ENCODE data around the gene RDH16.
"Not testable (repeated sequence)": the region's sequence is repeated elsewhere in the genome, so short reads cannot be mapped to it uniquely, and the experiment has no call there.

RDH16 gene

DNA sequence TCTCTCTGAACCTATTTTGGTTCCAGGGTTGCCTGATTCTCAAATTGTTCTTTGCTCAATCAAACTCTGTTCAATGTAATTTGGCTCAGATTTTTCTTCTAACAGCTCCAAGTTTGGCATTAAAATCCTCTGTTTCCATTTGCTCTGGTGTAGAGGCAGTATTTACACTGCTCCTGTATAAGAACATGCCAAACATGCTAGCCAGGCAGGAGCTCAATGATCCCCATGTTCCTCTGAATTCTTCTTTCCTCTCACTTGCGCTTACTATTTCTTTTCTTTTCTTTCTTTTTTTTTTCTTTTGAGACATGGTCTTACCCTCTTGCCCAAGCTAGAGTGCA is 40.4 kb downstream of the RDH16 start:
- Histone ChIP-seq H3K27ac (ENCODE audit: low read depth, low read length) (no peak overlapping the region), H3K36me3 (ENCODE audit: control insufficient read depth, insufficient read depth, low read length) (no peaks in the 10 kb centered on the region), H3K4me3 (ENCODE audit: low read depth, low read length) (no peak overlapping the region), H3K27me3 (ENCODE audit: control insufficient read depth, insufficient read depth, low read length) (no peaks in the 10 kb centered on the region), H3K9me3 (ENCODE audit: control insufficient read depth, insufficient read depth, low read length) (no peaks in the 10 kb centered on the region), H3K9ac (ENCODE audit: low read depth, low read length) (no peak overlapping the region), H3K4me1 (ENCODE audit: control insufficient read depth, insufficient read depth, low read length) (no peaks in the 10 kb centered on the region)

DNA sequence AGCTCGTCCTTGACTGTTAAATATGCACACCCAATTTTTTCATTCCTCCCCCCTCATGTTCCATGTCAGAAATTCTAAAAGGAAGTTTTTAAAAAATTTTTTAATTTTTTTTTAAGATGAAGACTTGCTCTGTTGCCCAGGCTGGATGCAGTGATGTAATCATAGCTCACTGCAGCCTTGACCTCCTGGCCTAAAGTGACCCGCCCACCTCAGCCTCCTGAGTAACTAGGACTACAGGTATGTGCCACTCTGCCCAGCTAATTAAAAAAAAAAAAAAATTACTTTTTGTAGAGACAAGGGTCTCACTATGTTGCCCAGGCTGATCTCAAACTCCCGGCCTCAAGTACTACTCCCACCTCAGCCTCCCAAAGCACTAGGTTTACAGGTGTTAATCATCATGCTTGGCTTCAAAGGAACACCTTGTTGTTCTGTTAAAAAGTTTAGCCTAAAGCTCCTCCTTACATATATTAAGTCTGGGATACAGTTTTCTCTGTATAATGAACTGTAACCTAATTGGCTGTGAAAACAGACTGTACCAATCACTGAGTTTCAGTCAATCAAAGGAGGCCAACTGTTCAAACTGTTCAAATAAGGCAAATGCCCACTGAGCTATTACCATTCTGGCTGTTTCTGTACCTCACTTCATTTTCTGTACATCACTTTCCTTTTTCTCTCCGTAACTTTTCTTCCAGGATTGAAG is 41.0 kb downstream of the RDH16 start:
- no peaks in the 10 kb centered on the region for H3K4me1 ChIP-seq (ENCODE audit: control insufficient read depth, insufficient read depth, low read length)
- H3K9me3 ChIP-seq (ENCODE audit: control insufficient read depth, insufficient read depth, low read length), result no peaks in the 10 kb centered on the region
- H3K36me3 ChIP-seq (ENCODE audit: control insufficient read depth, insufficient read depth, low read length), result no peaks in the 10 kb centered on the region
- no peak overlapping the region for H3K9ac ChIP-seq (ENCODE audit: low read depth, low read length)
- no peak overlapping the region for H3K27ac ChIP-seq (ENCODE audit: low read depth, low read length)
- H3K27me3 ChIP-seq (ENCODE audit: control insufficient read depth, insufficient read depth, low read length), result no peaks in the 10 kb centered on the region
- H3K4me3 ChIP-seq (ENCODE audit: low read depth, low read length), result no peak overlapping the region

DNA sequence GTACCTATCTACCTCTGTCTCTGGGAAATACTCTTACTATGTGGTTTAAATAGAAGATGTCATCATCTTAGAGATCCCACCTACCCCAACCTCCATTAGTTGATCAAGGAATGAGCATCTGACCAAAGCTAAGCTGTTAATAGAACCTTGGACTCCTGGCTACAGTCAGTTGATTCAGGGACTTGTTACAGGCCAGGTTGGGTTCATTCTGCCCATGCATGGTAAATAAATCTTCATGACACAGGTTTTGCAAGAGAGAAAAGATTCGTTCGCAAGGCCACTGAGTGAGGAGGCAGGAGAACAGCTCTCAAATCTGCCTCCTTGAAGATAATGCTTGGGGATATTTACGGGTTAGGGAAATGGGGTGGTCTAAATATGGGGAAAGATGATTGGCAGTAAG is 42.7 kb downstream of the RDH16 start:
- Histone ChIP-seq H3K9me3 (ENCODE audit: control insufficient read depth, insufficient read depth, low read length) (peaks cover 6% of the 10 kb centered on the region; the same call in 1 of the 2 replicates), H3K27me3 (ENCODE audit: control insufficient read depth, insufficient read depth, low read length) (no peaks in the 10 kb centered on the region), H3K4me3 (ENCODE audit: low read depth, low read length) (no peak overlapping the region), H3K9ac (ENCODE audit: low read depth, low read length) (no peak overlapping the region), H3K4me1 (ENCODE audit: control insufficient read depth, insufficient read depth, low read length) (no peaks in the 10 kb centered on the region), H3K27ac (ENCODE audit: low read depth, low read length) (no peak overlapping the region), H3K36me3 (ENCODE audit: control insufficient read depth, insufficient read depth, low read length) (no peaks in the 10 kb centered on the region)

DNA sequence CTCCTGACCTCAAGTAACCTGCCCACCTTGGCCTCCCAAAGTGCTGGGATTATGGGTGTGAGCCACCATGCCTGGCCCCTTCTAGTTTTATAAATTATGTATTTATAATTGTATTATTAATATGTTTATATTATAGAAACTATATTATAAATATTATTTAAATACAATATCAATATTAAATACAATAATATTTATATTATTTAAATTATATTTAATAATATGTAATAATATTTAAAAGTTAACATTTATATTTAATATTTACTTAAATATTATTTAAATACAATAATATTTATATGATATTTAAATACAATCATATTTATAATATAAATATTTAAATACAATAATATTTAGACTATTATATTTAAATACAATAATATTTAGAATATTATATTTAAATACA is 43.2 kb downstream of the RDH16 start:
- peaks cover 11% of the 10 kb centered on the region; the same call in 1 of the 2 replicates for H3K9me3 ChIP-seq (ENCODE audit: control insufficient read depth, insufficient read depth, low read length)
- H3K36me3 ChIP-seq (ENCODE audit: control insufficient read depth, insufficient read depth, low read length), result no peaks in the 10 kb centered on the region
- no peak overlapping the region for H3K27ac ChIP-seq (ENCODE audit: low read depth, low read length)
- H3K27me3 ChIP-seq (ENCODE audit: control insufficient read depth, insufficient read depth, low read length), result no peaks in the 10 kb centered on the region
- H3K9ac ChIP-seq (ENCODE audit: low read depth, low read length), result no peak overlapping the region
- H3K4me3 ChIP-seq (ENCODE audit: low read depth, low read length), result no peak overlapping the region
- no peaks in the 10 kb centered on the region for H3K4me1 ChIP-seq (ENCODE audit: control insufficient read depth, insufficient read depth, low read length)

DNA sequence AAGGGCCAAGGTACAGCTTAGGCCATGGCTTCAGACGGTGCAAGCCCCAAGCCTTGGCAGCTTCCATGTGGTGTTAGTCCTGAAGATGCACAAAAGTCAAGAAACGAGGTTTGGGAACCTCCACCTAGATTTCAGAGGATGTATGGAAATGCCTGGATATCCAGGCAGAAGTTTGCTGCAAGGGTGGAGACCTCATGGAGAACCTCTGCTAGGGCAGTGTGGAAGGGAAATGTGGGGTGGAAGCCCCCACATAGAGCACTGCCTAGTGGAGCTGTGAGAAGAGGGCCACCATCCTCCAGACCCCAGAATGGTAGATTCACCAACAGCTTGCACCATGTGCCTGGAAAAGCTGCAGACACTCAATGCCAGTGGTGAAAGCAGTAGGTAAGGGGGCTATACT is 48.0 kb downstream of the RDH16 start:
- H3K9ac ChIP-seq (ENCODE audit: low read depth, low read length); H3K4me1 ChIP-seq (ENCODE audit: control insufficient read depth, insufficient read depth, low read length); H3K27ac ChIP-seq (ENCODE audit: low read depth, low read length); H3K4me3 ChIP-seq (ENCODE audit: low read depth, low read length); H3K36me3 ChIP-seq (ENCODE audit: control insufficient read depth, insufficient read depth, low read length); H3K27me3 ChIP-seq (ENCODE audit: control insufficient read depth, insufficient read depth, low read length): not testable (repeated sequence)
- peaks cover 26% of the 10 kb centered on the region for H3K9me3 ChIP-seq (ENCODE audit: control insufficient read depth, insufficient read depth, low read length)

DNA sequence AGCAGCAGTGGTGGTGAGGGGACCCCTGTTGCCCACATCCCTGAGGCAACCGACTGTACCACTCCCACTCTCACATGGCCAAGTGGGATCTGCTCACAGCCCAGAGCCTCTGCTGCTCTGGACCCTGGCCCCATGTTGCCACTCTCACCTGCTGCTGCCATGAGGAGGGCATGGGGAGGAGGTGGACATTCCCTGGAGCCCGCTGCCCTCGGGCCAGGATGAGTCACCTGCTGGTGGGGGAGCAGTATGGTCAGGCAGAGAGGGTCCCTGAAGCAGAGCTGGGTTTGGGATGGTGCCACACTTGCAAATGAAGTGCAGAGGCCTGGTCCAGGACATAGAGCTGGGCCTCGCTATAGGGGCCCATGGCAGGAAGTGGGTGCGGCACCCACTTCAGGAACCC is 49.3 kb downstream of the RDH16 start:
- no peaks in the 10 kb centered on the region for H3K4me1 ChIP-seq (ENCODE audit: control insufficient read depth, insufficient read depth, low read length)
- no peak overlapping the region for H3K4me3 ChIP-seq (ENCODE audit: low read depth, low read length)
- H3K27ac ChIP-seq (ENCODE audit: low read depth, low read length), result no peak overlapping the region
- H3K36me3 ChIP-seq (ENCODE audit: control insufficient read depth, insufficient read depth, low read length), result no peaks in the 10 kb centered on the region
- H3K9ac ChIP-seq (ENCODE audit: low read depth, low read length), result no peak overlapping the region
- no peaks in the 10 kb centered on the region for H3K27me3 ChIP-seq (ENCODE audit: control insufficient read depth, insufficient read depth, low read length)
- peaks cover 38% of the 10 kb centered on the region for H3K9me3 ChIP-seq (ENCODE audit: control insufficient read depth, insufficient read depth, low read length)

DNA sequence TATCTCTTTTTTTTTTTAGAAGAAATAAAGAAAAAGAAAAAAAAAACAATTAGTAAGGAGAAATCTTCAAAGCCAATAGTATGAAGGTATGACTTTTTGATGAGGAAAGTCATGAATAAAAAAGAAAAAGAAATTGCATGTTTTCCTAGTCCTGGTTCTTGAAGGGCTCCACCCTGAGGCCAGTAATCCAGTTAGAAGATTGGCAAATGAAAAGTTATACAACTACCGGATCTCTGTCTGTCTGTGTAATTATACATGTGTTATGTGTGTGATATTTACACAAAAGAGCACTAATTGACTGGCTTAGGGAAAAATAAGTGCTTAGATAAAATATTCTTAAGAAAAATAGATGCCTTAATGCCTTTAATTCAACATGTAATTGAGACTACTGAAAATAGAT is 51.6 kb downstream of the RDH16 start:
- no peaks in the 10 kb centered on the region for H3K27me3 ChIP-seq (ENCODE audit: control insufficient read depth, insufficient read depth, low read length)
- H3K9ac ChIP-seq (ENCODE audit: low read depth, low read length), result no peak overlapping the region
- peaks cover 48% of the 10 kb centered on the region for H3K9me3 ChIP-seq (ENCODE audit: control insufficient read depth, insufficient read depth, low read length)
- H3K36me3 ChIP-seq (ENCODE audit: control insufficient read depth, insufficient read depth, low read length), result no peaks in the 10 kb centered on the region
- H3K27ac ChIP-seq (ENCODE audit: low read depth, low read length), result no peak overlapping the region
- no peaks in the 10 kb centered on the region for H3K4me1 ChIP-seq (ENCODE audit: control insufficient read depth, insufficient read depth, low read length)
- no peak overlapping the region for H3K4me3 ChIP-seq (ENCODE audit: low read depth, low read length)

DNA sequence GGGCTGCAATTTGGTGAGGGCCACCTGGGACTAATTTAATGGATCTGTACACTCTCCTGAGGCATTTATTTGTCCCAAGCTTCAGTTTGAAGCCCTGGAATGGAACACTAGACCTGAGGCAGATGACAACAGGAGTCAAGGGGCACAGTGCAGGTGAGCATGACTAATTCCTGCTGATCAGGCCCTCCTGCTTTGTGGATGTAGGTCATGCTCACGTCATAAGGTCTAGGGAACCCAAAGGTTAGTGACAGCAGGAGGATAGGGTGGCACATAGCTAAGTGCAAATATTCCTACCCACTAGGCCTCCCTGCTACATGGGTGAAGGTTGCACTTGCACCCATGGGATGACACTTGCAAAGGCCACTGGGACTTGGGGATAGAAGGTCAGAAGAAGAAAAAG is 54.0 kb downstream of the RDH16 start:
- H3K4me1 ChIP-seq (ENCODE audit: control insufficient read depth, insufficient read depth, low read length), result no peaks in the 10 kb centered on the region
- no peak overlapping the region for H3K4me3 ChIP-seq (ENCODE audit: low read depth, low read length)
- no peaks in the 10 kb centered on the region for H3K36me3 ChIP-seq (ENCODE audit: control insufficient read depth, insufficient read depth, low read length)
- no peak overlapping the region for H3K27ac ChIP-seq (ENCODE audit: low read depth, low read length)
- H3K9me3 ChIP-seq (ENCODE audit: control insufficient read depth, insufficient read depth, low read length), result peaks cover 48% of the 10 kb centered on the region
- H3K27me3 ChIP-seq (ENCODE audit: control insufficient read depth, insufficient read depth, low read length), result no peaks in the 10 kb centered on the region
- H3K9ac ChIP-seq (ENCODE audit: low read depth, low read length), result no peak overlapping the region

Measured in HUES48 (cell line).